GM12878 (cell line): ENCODE measurements around the gene DGKB. TPM values are rescaled to one million over a fixed set of nuclear protein-coding genes. Genes with fewer than 3 reads are reported as not detected.

Source experiments
- GABPA ChIP-seq: IDR thresholded peaks from 2 replicates; pipeline ENCODE4 v1.6.1; 2014; ENCODE audit warnings: antibody characterized with exemption, low read depth, mild to moderate bottlenecking, inconsistent platforms
- MYB ChIP-seq: fragments of 150-350 bp; IDR thresholded peaks from 2 replicates; pipeline ENCODE4 v1.6.1; 2014; ENCODE audit warnings: mild to moderate bottlenecking, low read depth, low read length, borderline replicate concordance
- RAD21 ChIP-seq: IDR thresholded peaks from 2 replicates; pipeline ENCODE4 v1.6.1; 2011; ENCODE audit warnings: mild to moderate bottlenecking, low read depth, low read length, moderate library complexity; ENCODE audit not compliant: insufficient read depth
- RAD51 ChIP-seq: fragments of 450-650 bp; IDR thresholded peaks from 2 replicates; pipeline ENCODE4 v1.6.1; 2016; ENCODE audit warnings: moderate library complexity, mild to moderate bottlenecking, inconsistent platforms
- SMARCA5 ChIP-seq: fragments of 450-650 bp; IDR thresholded peaks from 2 replicates; pipeline ENCODE4 v1.6.1; 2017; ENCODE audit warnings: mild to moderate bottlenecking
- polyA plus RNA-seq, 11 experiments: library from polyadenylated mRNA; depleted of rRNA in 4 of 11; unstranded in 6 of 11; stranded (reverse) in 5 of 11; fragments of >200 nt; fragmentation: Nextera tagmentation in 4 of 11; fragmentation: Illumina TruSeq in 1 of 11; extraction: Ambion mirVana in 4 of 11; extraction: Trizol in 1 of 11; gene quantifications; 1 replicate in 1 of 11; 2 replicates in 10 of 11; pipeline versions ENCODE4 v1.2.1 to v1.2.3, GENCODE V29; 2011 to 2016; ENCODE audit warnings: inconsistent platforms in 2 of 11, missing spikeins in 2 of 11, low read depth in 1 of 11
- total RNA-seq, 4 experiments: library from RNA; depleted of rRNA in 3 of 4; stranded (reverse); fragments of >200 nt in 3 of 4; fragmentation: Illumina TruSeq in 1 of 4; extraction: Trizol in 1 of 4; gene quantifications; 2 replicates each; pipeline versions ENCODE4 v1.2.1 to v1.2.3, GENCODE V29; 2013 to 2021
- TF ChIP-seq, protein P1 (sequence below): fragments of 450-650 bp; IDR thresholded peaks from 2 replicates; pipeline ENCODE4 v1.6.1; 2017; ENCODE audit warnings: mild to moderate bottlenecking, low read depth, inconsistent platforms; ENCODE audit not compliant: poor library complexity, severe bottlenecking
- TF ChIP-seq, protein P2 (sequence below): IDR thresholded peaks from 2 replicates; pipeline ENCODE4 v1.6.1; 2012; ENCODE audit warnings: mild to moderate bottlenecking, low read depth, low read length

Gene DGKB
- total and polyA plus RNA-seq, 10 of the 15 experiments (the other 5 are each of a cell fraction or from before 2014, with no cell fraction given) = 0.02 to 0.10 (median 0.04) TPM; not detected in 6

DNA sequence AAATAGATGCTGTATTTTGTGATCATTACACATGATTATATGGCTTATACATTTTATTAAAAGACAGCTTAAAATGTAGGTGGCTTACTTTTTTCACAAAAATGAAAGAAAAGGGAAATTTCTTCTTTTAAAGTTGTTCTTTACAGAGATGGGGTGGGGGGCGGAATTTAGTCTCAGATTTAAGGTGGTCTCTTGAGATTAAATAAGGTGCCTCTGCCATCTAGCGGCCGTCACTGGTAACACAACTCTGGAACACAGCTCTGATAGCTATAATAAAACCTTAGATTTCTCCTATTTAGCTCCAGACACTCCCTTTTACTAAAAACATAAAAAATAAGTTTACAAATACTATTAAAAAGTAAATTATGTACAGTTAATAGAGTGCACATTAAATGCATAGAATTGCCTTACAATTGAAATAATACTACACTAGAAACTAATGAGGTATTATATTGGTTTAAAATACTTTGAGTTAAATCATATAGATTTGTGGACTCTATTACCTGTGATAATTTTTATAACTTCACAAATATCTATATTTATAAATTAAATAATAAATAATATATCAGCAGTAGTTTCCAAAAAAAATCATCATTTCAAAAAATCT, 210.9 kb downstream of the DGKB start (continued):
- TF ChIP-seq RAD51 (no peak), SMARCA5 (no peak), RAD21 (peak; percentile 69), MYB (no peak), GABPA (no peak)
- TF ChIP-seq, protein P1, sequence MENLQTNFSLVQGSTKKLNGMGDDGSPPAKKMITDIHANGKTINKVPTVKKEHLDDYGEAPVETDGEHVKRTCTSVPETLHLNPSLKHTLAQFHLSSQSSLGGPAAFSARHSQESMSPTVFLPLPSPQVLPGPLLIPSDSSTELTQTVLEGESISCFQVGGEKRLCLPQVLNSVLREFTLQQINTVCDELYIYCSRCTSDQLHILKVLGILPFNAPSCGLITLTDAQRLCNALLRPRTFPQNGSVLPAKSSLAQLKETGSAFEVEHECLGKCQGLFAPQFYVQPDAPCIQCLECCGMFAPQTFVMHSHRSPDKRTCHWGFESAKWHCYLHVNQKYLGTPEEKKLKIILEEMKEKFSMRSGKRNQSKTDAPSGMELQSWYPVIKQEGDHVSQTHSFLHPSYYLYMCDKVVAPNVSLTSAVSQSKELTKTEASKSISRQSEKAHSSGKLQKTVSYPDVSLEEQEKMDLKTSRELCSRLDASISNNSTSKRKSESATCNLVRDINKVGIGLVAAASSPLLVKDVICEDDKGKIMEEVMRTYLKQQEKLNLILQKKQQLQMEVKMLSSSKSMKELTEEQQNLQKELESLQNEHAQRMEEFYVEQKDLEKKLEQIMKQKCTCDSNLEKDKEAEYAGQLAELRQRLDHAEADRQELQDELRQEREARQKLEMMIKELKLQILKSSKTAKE = no peak
- TF ChIP-seq, protein P2, sequence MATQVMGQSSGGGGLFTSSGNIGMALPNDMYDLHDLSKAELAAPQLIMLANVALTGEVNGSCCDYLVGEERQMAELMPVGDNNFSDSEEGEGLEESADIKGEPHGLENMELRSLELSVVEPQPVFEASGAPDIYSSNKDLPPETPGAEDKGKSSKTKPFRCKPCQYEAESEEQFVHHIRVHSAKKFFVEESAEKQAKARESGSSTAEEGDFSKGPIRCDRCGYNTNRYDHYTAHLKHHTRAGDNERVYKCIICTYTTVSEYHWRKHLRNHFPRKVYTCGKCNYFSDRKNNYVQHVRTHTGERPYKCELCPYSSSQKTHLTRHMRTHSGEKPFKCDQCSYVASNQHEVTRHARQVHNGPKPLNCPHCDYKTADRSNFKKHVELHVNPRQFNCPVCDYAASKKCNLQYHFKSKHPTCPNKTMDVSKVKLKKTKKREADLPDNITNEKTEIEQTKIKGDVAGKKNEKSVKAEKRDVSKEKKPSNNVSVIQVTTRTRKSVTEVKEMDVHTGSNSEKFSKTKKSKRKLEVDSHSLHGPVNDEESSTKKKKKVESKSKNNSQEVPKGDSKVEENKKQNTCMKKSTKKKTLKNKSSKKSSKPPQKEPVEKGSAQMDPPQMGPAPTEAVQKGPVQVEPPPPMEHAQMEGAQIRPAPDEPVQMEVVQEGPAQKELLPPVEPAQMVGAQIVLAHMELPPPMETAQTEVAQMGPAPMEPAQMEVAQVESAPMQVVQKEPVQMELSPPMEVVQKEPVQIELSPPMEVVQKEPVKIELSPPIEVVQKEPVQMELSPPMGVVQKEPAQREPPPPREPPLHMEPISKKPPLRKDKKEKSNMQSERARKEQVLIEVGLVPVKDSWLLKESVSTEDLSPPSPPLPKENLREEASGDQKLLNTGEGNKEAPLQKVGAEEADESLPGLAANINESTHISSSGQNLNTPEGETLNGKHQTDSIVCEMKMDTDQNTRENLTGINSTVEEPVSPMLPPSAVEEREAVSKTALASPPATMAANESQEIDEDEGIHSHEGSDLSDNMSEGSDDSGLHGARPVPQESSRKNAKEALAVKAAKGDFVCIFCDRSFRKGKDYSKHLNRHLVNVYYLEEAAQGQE = no peak
